Measurements from ENCODE around the gene CELSR1.

The CELSR1 gene

GRCh38 chr22:46467006-46467405, 70.4 kb downstream of the CELSR1 start:
- no peak for TF ChIP-seq CTCF (IDR thresholded peaks at IDR 0.05; ENCODE audit: poor library complexity, severe bottlenecking)
- Histone ChIP-seq H3K27me3 (ENCODE audit: insufficient read depth, poor library complexity, severe bottlenecking) (no peaks in the 10 kb centered on the region), H3K9me3 (ENCODE audit: severe bottlenecking) (no peaks in the 10 kb centered on the region), H3K4me3 (ENCODE audit: severe bottlenecking) (no peak overlapping the region), H3K4me1 (ENCODE audit: insufficient read depth, poor library complexity, severe bottlenecking) (peaks cover 13% of the 10 kb centered on the region), H3K36me3 (ENCODE audit: low read depth) (peaks cover 17% of the 10 kb centered on the region), H3K27ac (ENCODE audit: poor library complexity, severe bottlenecking) (no peak overlapping the region)
- DNase-seq (ENCODE audit: low spot score): no peak
- ATAC-seq (ENCODE audit: low read depth): no peak

GRCh38 chr22:46466255-46466676, 71.2 kb downstream of the CELSR1 start:
- Histone ChIP-seq H3K36me3 (ENCODE audit: low read depth) (peaks cover 24% of the 10 kb centered on the region), H3K27me3 (ENCODE audit: insufficient read depth, poor library complexity, severe bottlenecking) (no peaks in the 10 kb centered on the region), H3K27ac (ENCODE audit: poor library complexity, severe bottlenecking) (peak overlapping the region; percentile 7), H3K9me3 (ENCODE audit: severe bottlenecking) (no peaks in the 10 kb centered on the region), H3K4me1 (ENCODE audit: insufficient read depth, poor library complexity, severe bottlenecking) (peaks cover 13% of the 10 kb centered on the region), H3K4me3 (ENCODE audit: severe bottlenecking) (no peak overlapping the region)
- no peak for TF ChIP-seq CTCF (IDR thresholded peaks at IDR 0.05; ENCODE audit: poor library complexity, severe bottlenecking)
- ATAC-seq (ENCODE audit: low read depth): no peak
- DNase-seq (ENCODE audit: low spot score): no peak

- H3K9me3 ChIP-seq (ENCODE audit: severe bottlenecking): no peaks in the 10 kb centered on the region
- ATAC-seq (ENCODE audit: low read depth) (no peak), DNase-seq (ENCODE audit: low spot score) (no peak)
- H3K4me1 ChIP-seq (ENCODE audit: insufficient read depth, poor library complexity, severe bottlenecking): peaks cover 13% of the 10 kb centered on the region
- H3K27me3 ChIP-seq (ENCODE audit: insufficient read depth, poor library complexity, severe bottlenecking): no peaks in the 10 kb centered on the region
- H3K27ac ChIP-seq (ENCODE audit: poor library complexity, severe bottlenecking): peak overlapping the region; percentile 7
- no peak overlapping the region for H3K4me3 ChIP-seq (ENCODE audit: severe bottlenecking)
- TF ChIP-seq CTCF (IDR thresholded peaks at IDR 0.05; ENCODE audit: poor library complexity, severe bottlenecking): no peak
- peaks cover 29% of the 10 kb centered on the region for H3K36me3 ChIP-seq (ENCODE audit: low read depth)
Measured at GRCh38 chr22:46465793-46466192, 71.6 kb downstream of the CELSR1 start.

- peaks cover 13% of the 10 kb centered on the region for H3K4me1 ChIP-seq (ENCODE audit: insufficient read depth, poor library complexity, severe bottlenecking)
- no peak for TF ChIP-seq CTCF (IDR thresholded peaks at IDR 0.05; ENCODE audit: poor library complexity, severe bottlenecking)
- ATAC-seq (ENCODE audit: low read depth) (no peak), DNase-seq (ENCODE audit: low spot score) (no peak)
- H3K36me3 ChIP-seq (ENCODE audit: low read depth): peaks cover 29% of the 10 kb centered on the region
- H3K27ac ChIP-seq (ENCODE audit: poor library complexity, severe bottlenecking): peak overlapping the region; percentile 7
- no peaks in the 10 kb centered on the region for H3K9me3 ChIP-seq (ENCODE audit: severe bottlenecking)
- no peaks in the 10 kb centered on the region for H3K27me3 ChIP-seq (ENCODE audit: insufficient read depth, poor library complexity, severe bottlenecking)
- no peak overlapping the region for H3K4me3 ChIP-seq (ENCODE audit: severe bottlenecking)
Measured at GRCh38 chr22:46465345-46465720, 72.1 kb downstream of the CELSR1 start.

- no peak overlapping the region for H3K27ac ChIP-seq (ENCODE audit: poor library complexity, severe bottlenecking)
- no peak overlapping the region for H3K4me3 ChIP-seq (ENCODE audit: severe bottlenecking)
- ATAC-seq (ENCODE audit: low read depth) (no peak), DNase-seq (ENCODE audit: low spot score) (no peak)
- no peaks in the 10 kb centered on the region for H3K27me3 ChIP-seq (ENCODE audit: insufficient read depth, poor library complexity, severe bottlenecking)
- no peak for TF ChIP-seq CTCF (IDR thresholded peaks at IDR 0.05; ENCODE audit: poor library complexity, severe bottlenecking)
- H3K36me3 ChIP-seq (ENCODE audit: low read depth): peaks cover 29% of the 10 kb centered on the region
- peaks cover 13% of the 10 kb centered on the region for H3K4me1 ChIP-seq (ENCODE audit: insufficient read depth, poor library complexity, severe bottlenecking)
- no peaks in the 10 kb centered on the region for H3K9me3 ChIP-seq (ENCODE audit: severe bottlenecking)
Measured at GRCh38 chr22:46464701-46465344, 72.6 kb downstream of the CELSR1 start.

All from RWPE2 (cell line).